Neural cell (in vitro differentiated cells): ENCODE data around the gene SMNDC1. TPM values are rescaled to one million over a fixed set of nuclear protein-coding genes. Genes with fewer than 3 reads are reported as not detected.
"Not testable (repeated sequence)": the region's sequence is repeated elsewhere in the genome, so short reads cannot be mapped to it uniquely, and the experiment has no call there.

Experiments used
- H2AFZ ChIP-seq: fragments of 200-600, 300-800 bp; sonication (generic), shearing (Covaris generic); 2 replicates; pipeline ENCODE4 v1.6.0; 2014; ENCODE audit warnings: low read depth, mild to moderate bottlenecking, antibody characterized with exemption, low read length, moderate library complexity
- H3F3A ChIP-seq: fragments of 200-600 bp; shearing (Covaris generic); 2 replicates; pipeline ENCODE4 v1.6.1; 2016; ENCODE audit warnings: mild to moderate bottlenecking, moderate library complexity, mixed read lengths, antibody characterized with exemption, low read length; ENCODE audit not compliant: insufficient read depth, poor library complexity, severe bottlenecking
- H3K27ac ChIP-seq: fragments of 200-600, 300-800 bp; sonication (generic), shearing (Covaris generic); 2 replicates; pipeline ENCODE4 v1.5.1; 2014; ENCODE audit warnings: mild to moderate bottlenecking, low read length, moderate library complexity
- H3K27me3 ChIP-seq: fragments of 300-800, 200-600 bp; sonication (generic), shearing (Covaris generic); 2 replicates; pipeline ENCODE4 v1.6.0; 2014; ENCODE audit warnings: mild to moderate bottlenecking, low read depth, low read length, moderate library complexity; ENCODE audit not compliant: insufficient read depth
- H3K36me3 ChIP-seq: fragments of 300-800, 200-600 bp; sonication (generic), shearing (Covaris generic); 2 replicates; pipeline ENCODE4 v1.5.1; 2014; ENCODE audit warnings: mild to moderate bottlenecking, antibody characterized with exemption, low read length, moderate library complexity; ENCODE audit not compliant: insufficient read depth
- H3K4me2 ChIP-seq: fragments of 300-800, 200-600 bp; sonication (generic), shearing (Covaris generic); 2 replicates; pipeline ENCODE4 v1.6.0; 2014; ENCODE audit warnings: mild to moderate bottlenecking, low read length
- H3K4me3 ChIP-seq: fragments of 300-800, 200-600 bp; sonication (generic), shearing (Covaris generic); 2 replicates; pipeline ENCODE4 v1.5.1; 2014; ENCODE audit warnings: mild to moderate bottlenecking, low read length, moderate library complexity
- H3K79me2 ChIP-seq: fragments of 200-600 bp; shearing (Covaris generic); replicated peaks from 2 replicates; pipeline ENCODE4 v1.6.0; 2014; ENCODE audit warnings: mild to moderate bottlenecking, low read length, moderate library complexity; ENCODE audit not compliant: insufficient read depth
- H3K9ac ChIP-seq: fragments of 300-800, 200-600 bp; sonication (generic), shearing (Covaris generic); 2 replicates; pipeline ENCODE4 v1.6.1; 2016; ENCODE audit warnings: mild to moderate bottlenecking, low read length, mixed read lengths
- H3K9me2 ChIP-seq: fragments of 200-600 bp; shearing (Covaris generic); 2 replicates; pipeline ENCODE4 v1.6.1; 2016; ENCODE audit warnings: mild to moderate bottlenecking, low read length, mixed read lengths; ENCODE audit not compliant: insufficient read depth
- H3K9me3 ChIP-seq: fragments of 200-600, 300-800 bp; sonication (generic), shearing (Covaris generic); 2 replicates; pipeline ENCODE4 v1.6.1; 2016; ENCODE audit warnings: mild to moderate bottlenecking, mixed run types, low read length, moderate library complexity, mixed read lengths
- H4K20me1 ChIP-seq: fragments of 200-600 bp; shearing (Covaris generic); 2 replicates; pipeline ENCODE4 v1.6.1; 2016; ENCODE audit warnings: mild to moderate bottlenecking, mixed run types; ENCODE audit not compliant: insufficient read depth
- EP300 ChIP-seq: fragments of 450-650 bp; conservative IDR thresholded peaks from 2 replicates; pipeline ENCODE4 v1.6.1; 2014; ENCODE audit warnings: antibody characterized with exemption, mild to moderate bottlenecking, moderate library complexity; ENCODE audit not compliant: poor library complexity, severe bottlenecking
- EZH2 ChIP-seq: fragments of 200-600, 300-800 bp; shearing (Covaris generic), sonication (generic); IDR thresholded peaks from 2 replicates; pipeline ENCODE4 v1.6.1; 2014; ENCODE audit warnings: antibody characterized with exemption, low read length, borderline replicate concordance, mild to moderate bottlenecking; ENCODE audit not compliant: insufficient read depth, poor library complexity, severe bottlenecking
- MXI1 ChIP-seq: fragments of 450-650 bp; conservative IDR thresholded peaks from 2 replicates; pipeline ENCODE4 v1.6.1; 2014; ENCODE audit warnings: antibody characterized with exemption, mild to moderate bottlenecking; ENCODE audit not compliant: poor library complexity, severe bottlenecking
- POLR2AphosphoS5 ChIP-seq: IDR thresholded peaks from 2 replicates; pipeline ENCODE4 v1.6.1; 2012
- REST ChIP-seq: IDR thresholded peaks from 2 replicates; pipeline ENCODE4 v1.6.1; 2012; ENCODE audit warnings: borderline replicate concordance
- SMC3 ChIP-seq: fragments of 450-650 bp; conservative IDR thresholded peaks from 2 replicates; pipeline ENCODE4 v1.6.1; 2014; ENCODE audit warnings: antibody characterized with exemption, mild to moderate bottlenecking, moderate library complexity; ENCODE audit not compliant: poor library complexity
- TAF1 ChIP-seq: IDR thresholded peaks from 2 replicates; pipeline ENCODE4 v1.6.1; 2012; ENCODE audit warnings: low read depth
- polyA plus RNA-seq: library from polyadenylated mRNA; depleted of rRNA; stranded (reverse); fragments of >200 nt; gene quantifications from 2 replicates; pipeline ENCODE4 v1.2.3, GENCODE V29; 2014

Gene SMNDC1
- polyA plus RNA-seq, 1 donor from 2014 or later = 25.9 TPM

GRCh38 chr10:110252151-110252550 lies 52.6 kb downstream of the SMNDC1 start:
- Histone ChIP-seq H4K20me1 (no peaks in the 10 kb centered on the region), H3K27ac (no peak overlapping the region)

DNA sequence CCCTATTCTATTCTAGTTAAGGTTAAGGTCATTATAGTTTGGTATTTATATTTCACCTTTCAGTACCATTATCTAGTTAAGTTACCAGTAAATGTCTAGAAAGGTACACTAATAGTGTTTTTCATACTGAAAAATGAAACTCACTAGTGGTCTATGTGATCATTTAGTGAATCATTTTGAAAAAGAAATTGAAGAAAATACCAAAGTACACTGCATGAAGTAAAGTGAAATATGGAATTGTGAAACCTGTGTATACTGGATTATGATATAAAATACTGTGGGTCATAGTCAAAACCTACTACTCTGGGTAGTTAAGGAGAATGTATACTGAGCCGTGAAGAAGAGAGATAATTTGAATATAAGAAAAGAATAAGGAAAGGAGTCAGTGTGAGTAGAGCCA lies 53.3 kb downstream of the SMNDC1 start:
- H3K79me2 ChIP-seq = not testable (repeated sequence)

More at GRCh38 chr10:110252151-110252550, 52.6 kb downstream of the SMNDC1 start:
- Histone ChIP-seq H3F3A (no peaks in the 10 kb centered on the region), H3K9ac (no peak overlapping the region), H3K4me3 (no peak overlapping the region), H3K9me2 (no peaks in the 10 kb centered on the region), H3K27me3 (no peaks in the 10 kb centered on the region), H3K9me3 (no peaks in the 10 kb centered on the region), H2AFZ (no peak overlapping the region), H3K4me2 (no peak overlapping the region), H3K36me3 (peaks cover 4% of the 10 kb centered on the region), H3K79me2 (peaks cover 6% of the 10 kb centered on the region)
- TF ChIP-seq TAF1 = no peak
- no peak for TF ChIP-seq POLR2AphosphoS5
- no peak for TF ChIP-seq EP300
- no peak for TF ChIP-seq SMC3
- no peak for TF ChIP-seq REST
- no peak for TF ChIP-seq MXI1
- TF ChIP-seq EZH2 = no peak

DNA sequence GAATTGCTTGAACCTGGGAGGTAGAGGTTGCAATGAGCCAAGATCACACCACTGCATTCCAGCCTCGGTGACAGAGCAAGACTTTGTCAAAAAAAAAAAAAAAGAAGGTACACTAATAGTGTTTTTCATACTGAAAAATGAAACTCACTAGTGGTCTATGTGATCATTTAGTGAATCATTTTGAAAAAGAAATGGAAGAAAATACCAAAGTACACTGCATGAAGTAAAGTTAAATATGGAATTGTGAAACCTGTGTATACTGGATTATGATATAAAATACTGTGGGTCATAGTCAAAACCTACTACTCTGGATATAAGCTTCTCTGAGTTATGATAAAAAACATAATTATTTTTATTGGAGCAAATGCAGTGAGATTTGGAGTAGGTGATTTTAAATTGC lies 55.2 kb downstream of the SMNDC1 start:
- H3K9me2 ChIP-seq, H3K4me3 ChIP-seq, H4K20me1 ChIP-seq, H3K36me3 ChIP-seq, H3F3A ChIP-seq, H3K9me3 ChIP-seq, H3K9ac ChIP-seq, H3K4me2 ChIP-seq, H2AFZ ChIP-seq, H3K79me2 ChIP-seq, H3K27ac ChIP-seq, H3K27me3 ChIP-seq: not testable (repeated sequence)

More for the DNA sequence above, 53.3 kb downstream of the SMNDC1 start:
- H4K20me1 ChIP-seq, H3K4me3 ChIP-seq, H3K9ac ChIP-seq, H3K9me2 ChIP-seq, H2AFZ ChIP-seq, H3K27me3 ChIP-seq, H3K36me3 ChIP-seq, H3K27ac ChIP-seq, H3K9me3 ChIP-seq, H3K4me2 ChIP-seq, H3F3A ChIP-seq: not testable (repeated sequence)

GRCh38 chr10:110247833-110248232 lies 56.9 kb downstream of the SMNDC1 start:
- not testable (repeated sequence) for H3K79me2 ChIP-seq, H3K9ac ChIP-seq, H3F3A ChIP-seq, H3K27ac ChIP-seq, H2AFZ ChIP-seq, H3K9me2 ChIP-seq, H3K36me3 ChIP-seq, H3K4me2 ChIP-seq, H3K27me3 ChIP-seq, H3K4me3 ChIP-seq, H4K20me1 ChIP-seq, H3K9me3 ChIP-seq
